Fibroblast of villous mesenchyme (primary cell): Measurements from ENCODE around the gene NTS. TPM values are rescaled to one million over a fixed set of nuclear protein-coding genes. Genes with fewer than 3 reads are reported as not detected.

Experiments used
- DNase-seq: peaks from one replicate; pipeline ENCODE4 v3.0.0-alpha.2; 2010; ENCODE audit warnings: low read depth
- H3K4me3 ChIP-seq: 2 replicates; pipeline ENCODE4 v1.5.1; 2011; ENCODE audit warnings: low read depth, mild to moderate bottlenecking, low read length
- total RNA-seq: library from RNA; depleted of rRNA; stranded (reverse); fragments of >200 nt; gene quantifications from 2 replicates; pipeline ENCODE4 v1.2.3, GENCODE V29; 2012
- TF ChIP-seq, protein P1 (sequence below): IDR thresholded peaks from 2 replicates; pipeline ENCODE4 v1.5.1; 2012; ENCODE audit warnings: low read depth, mild to moderate bottlenecking, low read length; ENCODE audit not compliant: insufficient read depth

The NTS gene
- total RNA-seq, 1 donor, result under 0.01 TPM

DNA sequence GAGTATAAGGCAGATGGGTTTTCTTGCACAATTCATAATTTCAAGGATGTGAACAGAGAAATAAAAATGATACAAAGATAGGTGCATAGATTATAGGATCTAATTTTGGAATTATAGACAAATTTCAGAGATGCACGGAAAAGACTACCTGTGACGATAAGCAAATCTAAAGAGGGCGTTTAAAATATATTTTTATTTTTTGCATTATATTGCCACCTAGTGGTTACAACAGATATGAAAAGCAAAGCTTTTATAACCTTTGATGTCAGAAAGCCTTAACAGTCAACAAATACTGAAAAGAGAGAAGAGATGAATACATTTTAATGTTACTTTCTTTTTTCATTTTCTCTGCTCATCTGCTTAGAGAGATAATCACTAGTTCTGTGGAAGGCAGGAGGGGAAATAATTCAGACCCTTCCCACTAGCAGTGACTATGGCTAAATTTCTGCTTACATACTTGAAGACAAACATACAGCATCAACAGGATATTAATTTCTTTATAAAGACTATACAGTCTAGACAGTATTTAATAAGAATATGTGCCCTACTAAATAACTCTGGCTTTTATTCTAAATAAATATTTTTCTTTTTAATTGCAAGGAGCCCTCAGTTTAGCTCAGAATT lies 46.3 kb downstream of the NTS start:
- H3K4me3 ChIP-seq, result no peak overlapping the region
- DNase-seq, result peak; percentile 32
- TF ChIP-seq, protein P1, sequence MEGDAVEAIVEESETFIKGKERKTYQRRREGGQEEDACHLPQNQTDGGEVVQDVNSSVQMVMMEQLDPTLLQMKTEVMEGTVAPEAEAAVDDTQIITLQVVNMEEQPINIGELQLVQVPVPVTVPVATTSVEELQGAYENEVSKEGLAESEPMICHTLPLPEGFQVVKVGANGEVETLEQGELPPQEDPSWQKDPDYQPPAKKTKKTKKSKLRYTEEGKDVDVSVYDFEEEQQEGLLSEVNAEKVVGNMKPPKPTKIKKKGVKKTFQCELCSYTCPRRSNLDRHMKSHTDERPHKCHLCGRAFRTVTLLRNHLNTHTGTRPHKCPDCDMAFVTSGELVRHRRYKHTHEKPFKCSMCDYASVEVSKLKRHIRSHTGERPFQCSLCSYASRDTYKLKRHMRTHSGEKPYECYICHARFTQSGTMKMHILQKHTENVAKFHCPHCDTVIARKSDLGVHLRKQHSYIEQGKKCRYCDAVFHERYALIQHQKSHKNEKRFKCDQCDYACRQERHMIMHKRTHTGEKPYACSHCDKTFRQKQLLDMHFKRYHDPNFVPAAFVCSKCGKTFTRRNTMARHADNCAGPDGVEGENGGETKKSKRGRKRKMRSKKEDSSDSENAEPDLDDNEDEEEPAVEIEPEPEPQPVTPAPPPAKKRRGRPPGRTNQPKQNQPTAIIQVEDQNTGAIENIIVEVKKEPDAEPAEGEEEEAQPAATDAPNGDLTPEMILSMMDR, result peak; percentile 53

DNA sequence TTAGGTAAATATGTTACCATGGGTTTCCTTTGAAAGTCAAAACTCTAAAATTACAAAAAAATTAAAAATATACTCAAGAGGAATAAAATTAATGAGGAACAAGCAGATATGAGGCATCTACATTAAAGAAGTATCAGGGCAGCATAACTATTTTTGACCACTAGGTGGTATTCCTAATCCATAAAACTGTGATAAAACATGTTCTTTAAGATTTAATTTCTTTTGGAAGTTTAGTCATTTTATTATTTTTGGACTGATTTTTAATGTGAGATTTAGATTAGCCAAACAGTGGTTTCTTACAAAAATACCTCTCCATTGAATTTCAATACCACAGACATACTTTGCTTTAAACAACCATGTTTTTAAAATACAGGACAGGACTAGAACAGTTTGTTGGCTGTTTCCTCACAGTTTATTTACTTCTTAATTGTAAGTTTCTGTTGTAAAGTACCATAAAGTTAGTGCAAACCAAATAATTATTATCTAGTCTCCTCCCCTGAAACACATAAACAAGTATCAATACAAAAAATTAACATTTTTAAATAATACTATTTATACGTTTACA lies 49.8 kb downstream of the NTS start:
- TF ChIP-seq, protein P1, result peak; percentile 54
- H3K4me3 ChIP-seq, result no peak overlapping the region
- DNase-seq, result peak; percentile 34

DNA sequence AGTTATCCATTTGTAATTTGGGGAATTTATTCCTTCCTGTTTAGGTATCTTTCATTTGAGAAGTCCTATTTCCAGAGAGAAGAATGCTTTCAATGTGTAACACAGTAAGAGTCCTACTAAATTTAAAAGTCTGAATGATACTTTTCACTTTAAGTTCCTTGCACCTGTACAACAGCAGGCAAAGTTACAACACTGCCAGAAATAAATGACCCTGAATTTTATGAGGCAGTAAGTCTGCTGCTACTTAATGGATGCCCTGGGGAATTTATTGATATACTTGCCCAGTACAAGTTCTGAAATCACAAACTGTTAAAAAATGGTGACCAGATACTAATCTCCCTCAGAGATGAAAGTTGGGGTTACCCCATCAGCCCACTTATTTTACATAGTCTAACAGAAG lies 53.1 kb downstream of the NTS start:
- TF ChIP-seq, protein P1, result no peak
- no peak for DNase-seq
- no peak overlapping the region for H3K4me3 ChIP-seq

Other genes with a start within 250 kb of the NTS start
- gene RASSF9, start 37.9 kb upstream of the NTS start, total RNA-seq, result 0.32 and 0.43 TPM in 2 replicates